IMR-90 (cell line): ENCODE measurements around the gene SCAMP2. TPM values are rescaled to one million over a fixed set of nuclear protein-coding genes. Genes with fewer than 3 reads are reported as not detected.

Experiments
- ATAC-seq: fragments of 200-7000 bp; cut with Tn5 transposase; 2 replicates; pipeline ENCODE4 v1.9.1; 2020; ENCODE audit warnings: low read depth, mild to moderate bottlenecking, moderate library complexity
- BruUV-seq: library from RNA; stranded (reverse); fragments of 400-500 nt; replicated peaks from 2 replicates; lab custom pipeline; 2021; lab: Mats Ljungman, UMichigan
- CTCF ChIA-PET: fragments of 300-600 bp; formaldehyde crosslinking; extraction: SDS; loops from one replicate; lab custom pipeline; 2021; ENCODE audit warnings: antibody characterized with exemption; lab: Yijun Ruan, JAX
- POLR2A ChIA-PET: fragments of 300-600 bp; sonication (Branson Sonifier 250); formaldehyde crosslinking; loops from one replicate; lab custom pipeline; 2022; ENCODE audit warnings: antibody characterized with exemption; ENCODE audit not compliant: unreplicated experiment; lab: Charles Lee
- DNase-seq: peaks from one replicate; pipeline ENCODE4 v3.0.0; 2013
- H2AFZ ChIP-seq: replicated peaks from 2 replicates; pipeline ENCODE3; 2013; ENCODE audit warnings: low read length, mild to moderate bottlenecking; ENCODE audit not compliant: poor library complexity
- H2AK5ac ChIP-seq: 2 replicates; pipeline ENCODE4 v1.6.1; 2013; ENCODE audit warnings: low read depth, low read length, inconsistent platforms
- H2AK9ac ChIP-seq: replicated peaks from 2 replicates; pipeline ENCODE3; 2013; ENCODE audit warnings: mild to moderate bottlenecking, low read depth, low read length, moderate library complexity; ENCODE audit not compliant: poor library complexity
- H2BK120ac ChIP-seq: 2 replicates; pipeline ENCODE4 v1.6.1; 2013; ENCODE audit warnings: low read depth, low read length, inconsistent platforms
- H2BK15ac ChIP-seq: 3 replicates; pipeline ENCODE4 v1.6.1; 2013; ENCODE audit warnings: low read depth, low read length, inconsistent platforms
- H2BK20ac ChIP-seq: 2 replicates; pipeline ENCODE4 v1.6.1; 2013; ENCODE audit warnings: low read depth, mild to moderate bottlenecking, inconsistent platforms, low read length, moderate library complexity
- H2BK5ac ChIP-seq: 2 replicates; pipeline ENCODE4 v1.6.1; 2013; ENCODE audit warnings: mild to moderate bottlenecking, low read depth, low read length, inconsistent platforms; ENCODE audit not compliant: poor library complexity, severe bottlenecking
- H3K14ac ChIP-seq: replicated peaks from 2 replicates; pipeline ENCODE4 v1.6.1; 2013; ENCODE audit warnings: low read depth, low read length, inconsistent platforms
- H3K18ac ChIP-seq: 2 replicates; pipeline ENCODE4 v1.6.1; 2013; ENCODE audit warnings: low read depth, low read length, control low read depth
- H3K23ac ChIP-seq: 2 replicates; pipeline ENCODE4 v1.6.1; 2013; ENCODE audit warnings: low read depth, low read length, inconsistent platforms
- H3K27ac ChIP-seq: 2 replicates; pipeline ENCODE4 v1.5.1; 2013; ENCODE audit warnings: mild to moderate bottlenecking, control low read depth, low read length; ENCODE audit not compliant: insufficient read depth
- H3K27me3 ChIP-seq: 2 replicates; pipeline ENCODE4 v1.6.1; 2013; ENCODE audit warnings: low read length; ENCODE audit not compliant: control insufficient read depth, insufficient read depth
- H3K36me3 ChIP-seq: 2 replicates; pipeline ENCODE4 v1.6.1; 2013; ENCODE audit warnings: low read length, mixed read lengths; ENCODE audit not compliant: control insufficient read depth, insufficient read depth
- H3K4ac ChIP-seq: 2 replicates; pipeline ENCODE4 v1.6.1; 2013; ENCODE audit warnings: low read depth, low read length, inconsistent platforms
- H3K4me1 ChIP-seq: 2 replicates; pipeline ENCODE4 v1.6.1; 2013; ENCODE audit warnings: low read length, mixed read lengths; ENCODE audit not compliant: control insufficient read depth, insufficient read depth
- H3K4me2 ChIP-seq: 2 replicates; pipeline ENCODE4 v1.6.1; 2013; ENCODE audit warnings: low read depth, mild to moderate bottlenecking, control low read depth, low read length, moderate library complexity
- H3K4me3 ChIP-seq: 2 replicates; pipeline ENCODE4 v1.5.1; 2013; ENCODE audit warnings: low read depth, mild to moderate bottlenecking, control low read depth, low read length, moderate library complexity; ENCODE audit not compliant: insufficient read depth
- H3K56ac ChIP-seq: 2 replicates; pipeline ENCODE4 v1.6.1; 2013; ENCODE audit warnings: low read length, inconsistent platforms; ENCODE audit not compliant: insufficient read depth; ENCODE audit errors: extremely low read depth
- H3K79me1 ChIP-seq, 2 experiments: 2 replicates each; pipeline ENCODE4 v1.6.1; 2013; ENCODE audit warnings: low read length in 2 of 2, inconsistent platforms in 1 of 2, low read depth in 1 of 2
- H3K9ac ChIP-seq: 2 replicates; pipeline ENCODE4 v1.6.1; 2013; ENCODE audit warnings: low read depth, low read length, control low read depth
- H3K9me1 ChIP-seq: 2 replicates; pipeline ENCODE4 v1.6.1; 2013; ENCODE audit warnings: low read length, inconsistent platforms; ENCODE audit not compliant: insufficient read depth
- H3K9me3 ChIP-seq: 2 replicates; pipeline ENCODE4 v1.6.1; 2013; ENCODE audit warnings: low read length; ENCODE audit not compliant: control insufficient read depth, insufficient read depth
- H4K20me1 ChIP-seq: 2 replicates; pipeline ENCODE4 v1.6.1; 2013; ENCODE audit warnings: low read length, inconsistent platforms; ENCODE audit not compliant: insufficient read depth
- H4K5ac ChIP-seq: 2 replicates; pipeline ENCODE4 v1.6.1; 2013; ENCODE audit warnings: mild to moderate bottlenecking, low read depth, low read length, control low read depth
- H4K8ac ChIP-seq, 2 experiments: 2 replicates each; pipeline ENCODE4 v1.6.1; 2013; ENCODE audit warnings: low read depth in 2 of 2, low read length in 2 of 2, control low read depth in 1 of 2, inconsistent platforms in 1 of 2
- H4K91ac ChIP-seq: 2 replicates; pipeline ENCODE4 v1.6.1; 2013; ENCODE audit warnings: low read depth, low read length, inconsistent platforms; ENCODE audit not compliant: insufficient read depth
- BHLHE40 ChIP-seq: fragments of 150-350 bp; IDR thresholded peaks from 2 replicates; pipeline ENCODE4 v1.6.1; 2016; ENCODE audit warnings: mild to moderate bottlenecking, low read depth, low read length
- CEBPB ChIP-seq: IDR thresholded peaks from 2 replicates; pipeline ENCODE4 v1.6.1; 2012; ENCODE audit warnings: low read depth, low read length, improper control_type of control experiment
- CHD1 ChIP-seq: IDR thresholded peaks from 2 replicates; pipeline ENCODE4 v1.6.1; 2012; ENCODE audit warnings: low read depth, low read length, improper control_type of control experiment
- CTCF ChIP-seq: conservative IDR thresholded peaks from 2 replicates; pipeline ENCODE4 v1.5.1; 2012; ENCODE audit warnings: mild to moderate bottlenecking, low read depth, low read length, improper control_type of control experiment
- ELK1 ChIP-seq: fragments of 150-350 bp; IDR thresholded peaks from 2 replicates; pipeline ENCODE4 v1.6.1; 2016; ENCODE audit warnings: low read depth, mild to moderate bottlenecking, low read length, moderate library complexity, borderline replicate concordance
- FOS ChIP-seq: fragments of 150-350 bp; IDR thresholded peaks from 2 replicates; pipeline ENCODE4 v1.6.1; 2016; ENCODE audit warnings: low read depth, low read length
- MAFK ChIP-seq: IDR thresholded peaks from 2 replicates; pipeline ENCODE4 v1.6.1; 2012; ENCODE audit warnings: low read depth, low read length, improper control_type of control experiment
- MAZ ChIP-seq: IDR thresholded peaks from 2 replicates; pipeline ENCODE4 v1.6.1; 2012; ENCODE audit warnings: low read depth, mild to moderate bottlenecking, low read length, improper control_type of control experiment, moderate library complexity, borderline replicate concordance
- MXI1 ChIP-seq: IDR thresholded peaks from 2 replicates; pipeline ENCODE4 v1.6.1; 2012; ENCODE audit warnings: low read depth, mild to moderate bottlenecking, low read length, moderate library complexity, borderline replicate concordance
- NFE2L2 ChIP-seq: fragments of 150-350 bp; IDR thresholded peaks from 2 replicates; pipeline ENCODE4 v1.6.1; 2016; ENCODE audit warnings: low read depth, mild to moderate bottlenecking, low read length
- RCOR1 ChIP-seq: IDR thresholded peaks from 2 replicates; pipeline ENCODE4 v1.6.1; 2012; ENCODE audit warnings: mild to moderate bottlenecking, low read length, improper control_type of control experiment; ENCODE audit not compliant: insufficient replicate concordance
- SMC3 ChIP-seq: fragments of 150-350 bp; IDR thresholded peaks from 2 replicates; pipeline ENCODE4 v1.6.1; 2016; ENCODE audit warnings: low read depth, mild to moderate bottlenecking, antibody characterized with exemption, low read length, moderate library complexity
- USF2 ChIP-seq: fragments of 150-350 bp; IDR thresholded peaks from 2 replicates; pipeline ENCODE4 v1.6.1; 2017; ENCODE audit warnings: mild to moderate bottlenecking, antibody characterized with exemption, low read length, low read depth
- WGBS, 2 experiments: methylation state at CpG; one replicate each; pipeline versions ENCODE4 v1.1.5 to v1.1.7; 2013; ENCODE audit warnings: missing lambda C conversion rate in 2 of 2; ENCODE audit not compliant: insufficient read length in 1 of 2; ENCODE audit errors: extremely low coverage in 2 of 2; 5-methylcytosine and 5-hydroxymethylcytosine counted together
- dilution Hi-C: fragments of 300-500 bp; cut with HindIII; formaldehyde crosslinking; loops from one replicate; pipeline ENCODE4 v1.14.3; 2018; ENCODE audit warnings: low sequenced_read_pairs; ENCODE audit not compliant: unreplicated experiment
- in situ Hi-C: fragments of 300-500 bp; cut with MboI; formaldehyde crosslinking; loops from 3 replicates; pipeline ENCODE4 v1.14.3; 2019; ENCODE audit warnings: low sequenced_read_pairs, inconsistent platforms, mixed read lengths
- intact Hi-C: fragments of 100-400 bp; cut with micrococcal nuclease; formaldehyde crosslinking; loops from 2 replicates; pipeline ENCODE4 v1.10.0; 2022
- polyA plus RNA-seq, 3 experiments: library from polyadenylated mRNA; depleted of rRNA; stranded (reverse); fragments of >200 nt; gene quantifications; 2 replicates each; pipeline ENCODE4 v1.2.3, GENCODE V29; 2012; ENCODE audit warnings: low replicate concordance in 1 of 3
- total RNA-seq: library from RNA; depleted of rRNA; stranded (reverse); fragments of >200 nt; gene quantifications from 2 replicates; pipeline ENCODE4 v1.2.3, GENCODE V29; 2012

SCAMP2 gene
- total and polyA plus RNA-seq, 2 of the 4 experiments (the other 2 are of a cell fraction): 25.8 to 111 TPM

DNA sequence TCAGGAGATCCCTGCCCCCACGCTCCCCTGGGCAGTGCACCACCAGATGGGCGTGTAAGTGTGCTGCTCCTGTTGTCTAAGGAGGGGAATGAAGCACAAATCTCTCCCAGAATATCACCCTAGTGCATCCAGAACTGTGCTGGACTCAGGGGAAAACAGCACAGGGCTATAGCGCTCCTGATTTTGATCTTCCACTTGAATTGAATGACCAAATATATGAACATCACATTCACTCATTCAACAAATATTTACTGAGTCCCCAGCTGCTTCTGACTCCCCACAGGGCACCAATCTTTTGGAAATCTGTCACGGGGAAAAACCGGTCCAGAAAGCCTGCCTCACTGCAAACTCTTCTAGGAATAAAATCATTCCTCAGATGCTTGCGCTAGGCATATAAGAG is 44.3 kb downstream of the SCAMP2 start:
- H3K36me3 ChIP-seq: no peaks in the 10 kb centered on the region
- BruUV-seq: no TSS peak
- no peak overlapping the region for H2BK20ac ChIP-seq
- H3K23ac ChIP-seq: no peak overlapping the region
- no peak overlapping the region for H3K4me2 ChIP-seq
- intact Hi-C loops: no loop called here
- POLR2A ChIA-PET: interaction anchor here (0.6 kb wide), 1 partner anchor 153 kb away, joined by 13 read pairs; no protein-coding TSS in a partner anchor
- no peak overlapping the region for H2BK15ac ChIP-seq
- no peak overlapping the region for H4K91ac ChIP-seq
- H3K27ac ChIP-seq: no peak overlapping the region
- DNase-seq (no peak), ATAC-seq (no peak)
- no peaks in the 10 kb centered on the region for H3K9me3 ChIP-seq
- TF ChIP-seq USF2 (no peak), MAFK (no peak), MAZ (no peak), CHD1 (no peak), MXI1 (no peak), NFE2L2 (no peak), FOS (no peak), SMC3 (no peak), ELK1 (no peak), CEBPB (no peak), RCOR1 (no peak), CTCF (no peak), BHLHE40 (no peak)
- no peak overlapping the region for H2AK9ac ChIP-seq
- no peak overlapping the region for H3K14ac ChIP-seq
- H3K4me1 ChIP-seq: no peaks in the 10 kb centered on the region
- no peak overlapping the region for H2BK5ac ChIP-seq
- in situ Hi-C loops: no loop called here
- no peak overlapping the region for H2BK120ac ChIP-seq
- H3K27me3 ChIP-seq: peaks cover 47% of the 10 kb centered on the region
- H2AFZ ChIP-seq: no peak overlapping the region
- H3K4ac ChIP-seq: no peak overlapping the region
- no peak overlapping the region for H3K56ac ChIP-seq
- no peak overlapping the region for H4K5ac ChIP-seq
- 20% methylated on average over 1 of the region's 6 CpGs; no CpG with 5 or more reads in 1 of the 2 experiments for WGBS, 2 experiments
- H3K18ac ChIP-seq: no peak overlapping the region
- H2AK5ac ChIP-seq: no peak overlapping the region
- no peaks in the 10 kb centered on the region for H3K79me1 ChIP-seq
- no peak overlapping the region for H3K9ac ChIP-seq
- CTCF ChIA-PET: interaction anchor here (1.1 kb wide), 1 partner anchor 11 kb away, joined by 8 read pairs; no protein-coding TSS in a partner anchor
- H3K9me1 ChIP-seq: no peaks in the 10 kb centered on the region
- dilution Hi-C loops: no loop called here
- H3K4me3 ChIP-seq: no peak overlapping the region
- H4K20me1 ChIP-seq: no peaks in the 10 kb centered on the region; the same call in 1 of the 2 replicates
- H4K8ac ChIP-seq: no peak overlapping the region
